Measurements from ENCODE around the gene PEA15.

DNA sequence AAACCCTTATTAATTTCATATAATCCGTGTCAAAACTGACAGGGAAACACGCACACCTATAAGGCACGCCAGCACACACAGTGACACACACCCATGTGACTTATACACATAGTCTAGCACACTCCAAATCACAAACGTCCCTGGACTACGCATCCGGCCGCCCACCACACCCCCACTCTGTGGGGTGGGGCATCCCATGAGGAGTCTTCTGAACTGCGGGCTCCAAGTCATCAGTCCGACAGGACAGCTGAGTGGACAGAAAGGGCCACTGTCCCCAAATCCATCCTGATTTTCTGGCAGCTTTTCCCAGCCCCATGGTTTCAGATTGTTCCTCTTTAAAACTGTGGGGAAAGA, 829 bp downstream of the PEA15 start:
- TF ChIP-seq YY1 (IDR thresholded peaks at IDR 0.05; ENCODE audit: insufficient read depth, insufficient read length) (no peak), SUZ12 (IDR thresholded peaks at IDR 0.05; ENCODE audit: extremely low read depth, insufficient read depth, insufficient read length) (no peak)

All from NT2/D1 (cell line).